ENCODE measurements around the gene HSFX4. TPM values are rescaled to one million over a fixed set of nuclear protein-coding genes. Genes with fewer than 3 reads are reported as not detected.

HSFX4 gene
- total and polyA plus RNA-seq, 9 of the 15 experiments (the other 6 are each of a cell fraction or from before 2014, with no cell fraction given): 0.10 to 0.24 (median 0.14) TPM; not detected in 6

- TF ChIP-seq E2F8 (IDR thresholded peaks at IDR 0.05; ENCODE audit: low read depth, partially characterized antibody) (no peak), HNRNPL (IDR thresholded peaks at IDR 0.05; ENCODE audit: low read depth, low read length) (no peak), CXXC5 (CRISPR knock-in tag; IDR thresholded peaks at IDR 0.05) (peak; percentile 25; the same call in 1 of the 2 replicates), LEF1 (IDR thresholded peaks at IDR 0.05) (0 out of 2 replicates have a peak, but pooled peaks have one; percentile 39), ZNF586 (CRISPR knock-in tag; conservative IDR thresholded peaks at IDR 0.05) (no peak), RAD21 (CRISPR knock-in tag; conservative IDR thresholded peaks at IDR 0.05 in 1 of 2, IDR thresholded peaks at IDR 0.05 in 1 of 2) (no peak), FOXJ3 (CRISPR knock-in tag; IDR thresholded peaks at IDR 0.05) (no peak), TEAD2 (tag; IDR thresholded peaks at IDR 0.05) (no peak), USF1 (CRISPR knock-in tag; IDR thresholded peaks at IDR 0.05) (no peak), ZNF518B (CRISPR knock-in tag; IDR thresholded peaks at IDR 0.05) (no peak), THAP12 (CRISPR knock-in tag; IDR thresholded peaks at IDR 0.05) (no peak)
- TF ChIP-seq, protein P1, sequence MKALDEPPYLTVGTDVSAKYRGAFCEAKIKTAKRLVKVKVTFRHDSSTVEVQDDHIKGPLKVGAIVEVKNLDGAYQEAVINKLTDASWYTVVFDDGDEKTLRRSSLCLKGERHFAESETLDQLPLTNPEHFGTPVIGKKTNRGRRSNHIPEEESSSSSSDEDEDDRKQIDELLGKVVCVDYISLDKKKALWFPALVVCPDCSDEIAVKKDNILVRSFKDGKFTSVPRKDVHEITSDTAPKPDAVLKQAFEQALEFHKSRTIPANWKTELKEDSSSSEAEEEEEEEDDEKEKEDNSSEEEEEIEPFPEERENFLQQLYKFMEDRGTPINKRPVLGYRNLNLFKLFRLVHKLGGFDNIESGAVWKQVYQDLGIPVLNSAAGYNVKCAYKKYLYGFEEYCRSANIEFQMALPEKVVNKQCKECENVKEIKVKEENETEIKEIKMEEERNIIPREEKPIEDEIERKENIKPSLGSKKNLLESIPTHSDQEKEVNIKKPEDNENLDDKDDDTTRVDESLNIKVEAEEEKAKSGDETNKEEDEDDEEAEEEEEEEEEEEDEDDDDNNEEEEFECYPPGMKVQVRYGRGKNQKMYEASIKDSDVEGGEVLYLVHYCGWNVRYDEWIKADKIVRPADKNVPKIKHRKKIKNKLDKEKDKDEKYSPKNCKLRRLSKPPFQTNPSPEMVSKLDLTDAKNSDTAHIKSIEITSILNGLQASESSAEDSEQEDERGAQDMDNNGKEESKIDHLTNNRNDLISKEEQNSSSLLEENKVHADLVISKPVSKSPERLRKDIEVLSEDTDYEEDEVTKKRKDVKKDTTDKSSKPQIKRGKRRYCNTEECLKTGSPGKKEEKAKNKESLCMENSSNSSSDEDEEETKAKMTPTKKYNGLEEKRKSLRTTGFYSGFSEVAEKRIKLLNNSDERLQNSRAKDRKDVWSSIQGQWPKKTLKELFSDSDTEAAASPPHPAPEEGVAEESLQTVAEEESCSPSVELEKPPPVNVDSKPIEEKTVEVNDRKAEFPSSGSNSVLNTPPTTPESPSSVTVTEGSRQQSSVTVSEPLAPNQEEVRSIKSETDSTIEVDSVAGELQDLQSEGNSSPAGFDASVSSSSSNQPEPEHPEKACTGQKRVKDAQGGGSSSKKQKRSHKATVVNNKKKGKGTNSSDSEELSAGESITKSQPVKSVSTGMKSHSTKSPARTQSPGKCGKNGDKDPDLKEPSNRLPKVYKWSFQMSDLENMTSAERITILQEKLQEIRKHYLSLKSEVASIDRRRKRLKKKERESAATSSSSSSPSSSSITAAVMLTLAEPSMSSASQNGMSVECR (CRISPR knock-in tag; IDR thresholded peaks at IDR 0.05): 0 out of 2 replicates have a peak, but pooled peaks have one; percentile 47
These were observed 10.7 kb downstream of the HSFX4 start (continued) for GRCh38 chrX:149939905-149940673.

Data from K562 (cell line).